GM19240 (cell line): ENCODE results near the gene HEBP2.
"Not testable (repeated sequence)": the region's sequence is repeated elsewhere in the genome, so short reads cannot be mapped to it uniquely, and the experiment has no call there.

ENCODE experiments used
- DNase-seq: peaks from one replicate; pipeline ENCODE4 v3.0.0; 2011; ENCODE audit warnings: low spot score; ENCODE audit not compliant: insufficient read length

The HEBP2 gene, protein sequence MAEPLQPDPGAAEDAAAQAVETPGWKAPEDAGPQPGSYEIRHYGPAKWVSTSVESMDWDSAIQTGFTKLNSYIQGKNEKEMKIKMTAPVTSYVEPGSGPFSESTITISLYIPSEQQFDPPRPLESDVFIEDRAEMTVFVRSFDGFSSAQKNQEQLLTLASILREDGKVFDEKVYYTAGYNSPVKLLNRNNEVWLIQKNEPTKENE

DNA sequence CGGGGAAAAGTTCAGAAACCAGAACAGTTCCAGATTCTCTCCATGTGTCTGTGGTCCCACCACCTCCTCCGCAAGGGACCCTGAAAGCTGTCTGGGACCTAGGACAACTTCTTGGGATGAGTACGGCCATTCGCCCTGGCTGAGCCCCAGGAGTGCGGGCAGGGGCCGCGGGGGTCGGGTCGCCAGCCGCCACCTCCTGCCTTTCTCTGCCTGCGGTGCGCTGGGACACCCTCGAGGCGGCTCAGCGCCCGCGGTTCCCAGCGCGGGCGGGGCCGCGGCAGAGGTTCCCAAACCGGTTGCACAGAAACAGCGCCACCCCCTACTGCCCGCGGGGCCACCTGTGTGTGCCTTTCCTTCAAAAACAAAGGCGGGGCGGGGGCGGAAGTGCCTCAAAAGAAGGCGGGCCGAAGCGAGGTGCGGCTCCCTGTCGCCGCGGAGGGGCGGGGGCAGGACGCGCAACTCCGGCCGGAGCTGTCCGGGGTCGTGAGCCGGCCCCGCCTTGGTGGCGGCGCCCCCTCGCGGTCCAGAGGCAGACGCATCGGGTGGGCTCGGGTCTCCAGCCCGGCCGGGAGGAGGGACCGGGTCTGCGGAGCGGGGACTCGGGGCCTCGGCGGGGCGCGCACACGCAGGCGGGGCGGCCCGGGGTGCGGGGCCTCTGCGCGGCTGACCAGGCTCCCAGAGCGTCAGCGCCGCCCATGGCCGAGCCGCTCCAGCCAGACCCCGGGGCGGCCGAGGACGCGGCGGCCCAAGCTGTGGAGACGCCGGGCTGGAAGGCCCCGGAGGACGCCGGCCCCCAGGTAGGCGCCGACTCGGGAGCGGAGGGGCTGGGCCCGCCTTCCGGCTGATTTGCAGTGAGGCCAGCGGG, at the start of gene HEBP2:
Gene HEBP2 (plus strand): TSS at position 423 of the 865 bp plus-strand sequence. CDS start 273 bp downstream, at position 696.
- peak; percentile 32 for DNase-seq

DNA sequence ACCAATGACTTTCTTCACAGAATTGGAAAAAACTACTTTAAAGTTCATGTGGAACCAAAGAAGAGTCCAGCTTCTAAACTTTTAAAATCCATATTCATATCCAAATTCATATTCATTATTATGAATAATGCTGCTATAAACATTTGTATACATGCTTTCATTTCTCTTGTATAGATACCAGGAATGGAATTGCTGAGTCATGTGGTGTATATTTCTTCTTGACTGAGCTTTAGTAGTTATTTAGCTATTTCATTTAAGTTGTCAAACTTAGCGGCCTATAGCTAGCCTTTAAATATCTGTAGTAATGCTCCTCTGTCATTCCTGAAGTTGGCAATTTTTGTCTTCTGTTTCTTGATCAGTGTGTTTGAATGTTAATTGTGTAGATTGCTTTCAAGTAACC, 46.1 kb upstream of the HEBP2 start:
- no peak for DNase-seq

DNA sequence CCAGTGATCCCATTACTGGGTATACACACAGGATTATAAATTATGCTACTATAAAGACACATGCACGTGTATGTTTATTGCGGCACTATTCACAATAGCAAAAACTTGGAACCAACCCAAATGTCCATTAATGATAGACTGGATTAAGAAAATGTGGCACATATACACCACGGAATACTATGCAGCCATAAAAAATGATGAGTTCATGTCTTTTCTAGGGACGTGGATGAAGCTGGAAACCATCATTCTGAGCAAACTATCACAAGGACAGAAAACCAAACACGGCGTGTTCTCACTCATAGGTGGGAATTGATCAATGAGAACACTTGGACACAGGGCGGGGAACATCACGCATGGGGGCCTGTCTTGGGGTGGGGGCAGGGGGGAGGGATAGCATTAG, 35.3 kb upstream of the HEBP2 start:
- not testable (repeated sequence) for DNase-seq

GRCh38 chr6:138370631-138371451, 33.2 kb upstream of the HEBP2 start:
- DNase-seq = no peak

- no peak for DNase-seq
Measured at GRCh38 chr6:138371452-138371711, 32.6 kb upstream of the HEBP2 start.

DNA sequence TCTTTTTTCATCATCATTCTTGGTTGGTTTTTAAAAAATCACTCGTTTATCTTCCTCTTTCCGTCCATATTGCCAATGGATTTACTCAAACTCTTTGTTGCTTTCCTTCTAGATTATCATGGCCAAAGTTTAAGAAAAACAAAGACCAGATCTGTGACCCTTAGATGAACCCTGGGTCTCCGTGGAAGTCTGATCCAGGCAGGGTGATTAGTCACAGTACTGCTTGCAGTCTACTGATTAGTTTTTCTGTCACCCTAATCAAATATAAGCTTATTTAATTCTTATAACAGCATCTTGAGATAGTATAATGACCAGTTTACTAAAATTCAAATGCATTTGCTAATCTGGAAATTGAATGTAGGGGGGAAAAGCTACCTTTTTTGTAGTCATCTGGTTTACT, 32.3 kb upstream of the HEBP2 start:
- no peak for DNase-seq

GRCh38 chr6:138372711-138373463, 31.1 kb upstream of the HEBP2 start:
- DNase-seq = no peak

DNA sequence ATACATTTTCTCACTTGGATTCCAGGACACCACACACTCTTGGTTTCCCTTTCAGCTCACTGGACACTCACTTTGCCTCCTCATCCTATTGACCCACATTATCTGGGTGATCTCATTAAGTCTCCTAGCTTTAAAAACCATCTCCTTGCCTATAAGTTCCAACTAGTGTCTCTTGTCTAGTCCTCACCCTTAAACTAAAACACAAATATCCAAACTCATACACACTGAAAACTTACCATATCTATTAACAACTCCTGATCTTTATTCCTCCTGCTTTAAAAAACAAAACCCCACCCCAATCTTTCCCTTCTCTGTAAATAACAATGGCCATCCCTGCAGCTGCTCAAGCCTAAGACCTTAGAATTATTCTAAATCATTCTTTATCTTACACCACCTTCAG, 29.8 kb upstream of the HEBP2 start:
- DNase-seq = no peak

DNA sequence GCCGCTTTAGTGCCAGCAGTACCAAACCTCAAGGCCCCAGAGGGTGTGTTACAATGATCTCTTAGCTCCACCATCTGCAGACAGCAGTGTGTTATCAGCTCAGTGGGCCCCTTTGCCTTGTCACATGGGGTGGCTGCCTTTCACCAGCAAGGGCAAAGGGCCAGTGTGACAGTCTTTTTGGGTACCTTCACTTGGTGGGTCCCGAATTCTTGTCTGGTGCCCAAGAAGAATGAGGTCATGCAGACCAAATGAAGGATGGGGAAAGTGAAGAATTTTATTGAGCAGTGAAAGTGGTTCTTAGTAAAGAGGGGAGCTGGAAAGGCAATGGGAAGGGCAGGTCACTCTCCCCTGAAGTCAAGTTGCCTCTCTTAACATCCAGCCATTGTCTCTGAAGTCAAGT, 29.2 kb upstream of the HEBP2 start:
- no peak for DNase-seq

GRCh38 chr6:138377042-138377441, 27.0 kb upstream of the HEBP2 start:
- no peak for DNase-seq

GRCh38 chr6:138377844-138378243, 26.2 kb upstream of the HEBP2 start, which contains the start of gene SMIM28:
TSS of gene SMIM28 (plus strand) at chr6:138377905. CDS start at chr6:138378073, 168 bp downstream.
- no peak for DNase-seq

GRCh38 chr6:138378463-138378862, 25.6 kb upstream of the HEBP2 start:
- DNase-seq = no peak

- no peak for DNase-seq
Measured at GRCh38 chr6:138382498-138383265, 21.3 kb upstream of the HEBP2 start.

DNA sequence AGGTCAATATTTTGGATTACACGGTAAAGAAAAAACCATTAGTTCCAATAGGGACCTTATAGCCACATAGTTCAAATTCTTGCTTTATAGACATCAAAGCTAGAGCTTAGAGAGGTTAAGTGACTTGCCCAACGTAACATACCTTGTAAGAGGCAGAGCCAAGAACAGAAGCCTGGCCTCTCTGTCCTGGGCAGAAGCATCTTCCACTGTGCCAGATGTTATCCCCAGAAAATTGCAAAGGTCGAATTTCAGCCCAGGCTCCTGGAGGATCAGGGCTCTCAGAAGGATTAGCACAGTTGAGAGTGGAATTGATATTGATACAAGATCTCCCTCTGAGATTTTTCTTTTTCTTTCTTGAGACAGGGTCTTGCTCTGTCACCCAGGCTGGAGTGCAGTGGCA, 20.2 kb upstream of the HEBP2 start:
- DNase-seq = no peak

- no peak for DNase-seq
Measured at GRCh38 chr6:138386897-138387296, 17.1 kb upstream of the HEBP2 start.

DNA sequence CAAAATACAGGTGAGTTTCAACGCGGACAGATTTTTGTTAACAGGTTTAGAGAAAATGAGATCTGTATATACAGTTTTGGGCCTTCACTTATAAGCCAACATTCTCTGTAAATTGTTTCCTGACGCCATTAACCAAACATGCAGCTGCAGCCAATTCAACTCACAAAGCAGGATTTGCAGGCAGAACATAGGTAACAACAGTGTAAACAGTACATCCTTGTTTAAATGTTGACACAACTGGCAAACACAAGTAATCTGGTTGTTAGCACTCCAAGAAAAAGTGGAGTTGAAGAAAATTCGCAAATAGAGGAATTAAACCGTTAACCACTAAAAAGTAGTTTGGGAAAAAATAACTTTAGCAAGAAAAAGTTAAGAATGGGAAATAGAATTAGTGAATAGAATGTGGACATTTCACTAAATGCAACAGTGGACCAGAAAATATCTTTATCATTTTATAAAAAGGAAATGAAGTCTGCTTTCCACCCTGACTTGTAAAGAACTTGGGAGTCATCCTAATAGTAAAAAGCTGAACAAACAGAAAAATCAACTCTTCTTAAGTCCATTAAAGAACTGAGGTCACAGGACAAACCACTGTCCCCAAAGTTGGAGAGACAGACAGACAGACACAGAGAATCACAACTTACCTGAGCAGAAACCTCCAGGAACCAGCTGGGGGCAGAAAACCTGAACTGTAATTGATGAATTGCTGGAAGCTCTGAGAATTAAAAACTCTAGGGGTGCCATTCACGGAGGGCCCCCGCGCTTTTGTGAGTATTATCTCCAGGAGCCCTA, 16.2 kb upstream of the HEBP2 start:
- no peak for DNase-seq

DNA sequence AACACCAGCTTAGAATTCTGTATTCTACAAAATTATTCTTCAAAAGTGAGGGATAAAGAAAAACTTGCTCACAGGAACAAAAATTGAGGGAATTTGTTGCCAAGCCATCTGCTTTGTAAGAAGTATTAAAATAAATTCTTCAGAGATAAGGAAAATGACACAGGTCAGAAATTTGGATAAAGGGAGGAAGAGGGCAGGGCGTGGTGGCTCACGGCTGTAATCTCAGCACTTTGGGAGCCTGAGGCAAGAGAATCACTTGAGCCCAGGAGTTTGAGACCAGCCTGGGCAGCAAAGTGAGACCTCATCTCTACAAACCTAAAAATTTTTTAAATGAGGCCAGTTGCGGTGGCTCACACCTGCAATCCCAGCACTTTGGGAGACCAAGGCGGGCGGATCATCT, 14.5 kb upstream of the HEBP2 start:
- no peak for DNase-seq

DNA sequence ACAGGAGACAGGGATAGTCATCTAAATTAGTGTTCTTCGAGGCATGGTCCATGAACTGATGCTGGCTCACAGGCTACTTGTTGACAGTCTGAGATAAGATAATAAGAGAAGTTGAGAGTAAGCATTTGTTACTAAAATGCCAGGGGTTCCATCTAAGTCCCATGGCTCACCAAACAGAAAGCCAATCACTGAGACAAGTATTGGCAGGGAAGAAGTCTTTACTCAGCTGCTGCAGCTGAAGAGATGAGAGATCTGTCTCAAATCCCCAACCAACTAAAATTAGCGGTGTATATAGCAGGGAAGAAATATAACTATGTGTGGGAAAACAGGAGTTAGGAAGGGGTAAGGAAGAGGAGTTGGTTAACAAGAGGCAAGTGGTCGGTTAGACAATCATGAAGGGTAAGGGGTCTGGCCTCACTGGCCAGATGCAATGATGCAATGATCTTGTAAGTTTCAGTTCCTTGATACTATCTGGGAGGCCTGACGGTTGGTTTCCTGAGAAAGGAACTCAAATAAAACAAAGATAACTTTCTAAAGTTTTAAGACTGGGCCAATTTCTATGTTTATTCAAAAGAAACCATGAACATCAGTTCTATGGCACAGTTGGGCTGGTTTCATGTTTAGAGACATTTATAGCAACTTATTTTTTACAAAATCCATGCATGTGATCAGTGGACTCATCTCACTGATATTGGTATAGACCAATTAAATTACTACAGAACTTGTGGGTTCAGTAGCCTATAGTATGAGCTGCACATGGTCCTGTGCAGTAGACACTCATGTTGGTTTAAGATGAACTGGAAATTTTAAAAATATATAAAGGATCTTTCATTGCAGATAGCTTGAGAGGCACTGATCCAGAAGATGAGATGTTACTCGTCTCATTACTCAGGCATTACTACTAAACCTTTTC, 9.9 kb upstream of the HEBP2 start:
- DNase-seq = no peak

DNA sequence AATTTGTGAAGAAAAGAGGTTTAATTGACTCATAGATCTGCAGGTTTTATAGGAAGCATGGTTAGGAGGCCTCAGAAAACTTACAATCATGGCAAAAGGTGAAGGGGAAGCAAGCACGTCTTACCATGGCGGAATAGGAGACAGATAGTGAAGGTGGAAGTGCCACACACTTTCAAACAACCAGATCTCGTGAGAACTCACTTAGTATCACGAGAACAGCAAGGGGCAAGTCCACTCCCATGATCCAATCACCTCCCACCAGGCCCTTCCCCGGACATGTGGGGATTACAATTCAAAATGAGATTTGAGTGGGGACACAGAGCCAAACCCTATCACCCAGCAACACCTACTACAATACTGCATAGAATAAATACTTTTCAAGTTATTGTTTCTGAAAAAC, 7.3 kb upstream of the HEBP2 start:
- no peak for DNase-seq
